Epithelial cell of esophagus (primary cell): Measurements from ENCODE around the gene IGFBP3.
A peak's percentile ranks its signal among the peaks of the same experiment; 100 is the strongest.

Experiments used
- DNase-seq: peaks from one replicate; pipeline ENCODE4 v3.0.0; 2010; ENCODE audit warnings: low read depth
- H3K4me3 ChIP-seq: 2 replicates; pipeline ENCODE4 v1.5.1; 2011; ENCODE audit warnings: mild to moderate bottlenecking, low read length, control low read depth
- TF ChIP-seq, protein P1 (sequence below): IDR thresholded peaks from 2 replicates; pipeline ENCODE4 v1.5.1; 2011; ENCODE audit warnings: low read depth, mild to moderate bottlenecking, low read length, control low read depth, inconsistent platforms; ENCODE audit not compliant: insufficient read depth; ENCODE audit errors: missing control alignments

IGFBP3 gene

DNA sequence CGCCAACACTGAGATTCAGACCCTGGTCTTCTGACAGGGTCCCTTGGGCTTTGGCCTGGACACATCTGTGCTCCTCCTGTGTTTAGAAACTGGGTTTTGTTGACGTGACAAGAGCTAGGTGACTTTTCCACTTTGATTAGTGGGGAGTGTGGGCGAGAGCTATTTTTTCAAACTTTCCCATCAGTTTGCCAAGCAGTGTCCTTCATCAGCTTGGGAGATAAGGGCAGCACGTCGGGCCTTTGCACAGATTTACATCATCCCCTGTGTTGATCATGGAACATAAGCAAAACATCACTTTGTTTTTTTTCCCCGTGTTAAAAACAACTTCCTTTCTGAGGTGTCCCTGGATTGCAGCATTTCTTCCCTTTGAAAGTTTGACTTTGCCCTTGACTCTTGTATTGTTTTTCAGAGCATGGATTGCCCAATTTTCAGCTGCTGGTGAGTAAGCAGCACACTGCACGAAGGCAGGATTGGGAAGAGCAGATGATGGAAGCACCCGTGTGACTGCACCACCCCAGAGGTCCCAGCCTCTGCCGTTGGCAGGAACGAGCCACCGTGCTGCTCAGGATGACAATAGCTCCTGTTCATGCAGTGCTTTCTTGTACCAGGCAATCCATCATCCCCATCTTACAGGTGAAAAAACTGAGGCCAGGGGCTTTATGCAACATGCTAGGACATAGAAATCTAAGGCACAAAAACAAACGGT is 39.2 kb downstream of the IGFBP3 start:
- H3K4me3 ChIP-seq, result no peak overlapping the region
- peak; percentile 83 for DNase-seq
- TF ChIP-seq, protein P1, sequence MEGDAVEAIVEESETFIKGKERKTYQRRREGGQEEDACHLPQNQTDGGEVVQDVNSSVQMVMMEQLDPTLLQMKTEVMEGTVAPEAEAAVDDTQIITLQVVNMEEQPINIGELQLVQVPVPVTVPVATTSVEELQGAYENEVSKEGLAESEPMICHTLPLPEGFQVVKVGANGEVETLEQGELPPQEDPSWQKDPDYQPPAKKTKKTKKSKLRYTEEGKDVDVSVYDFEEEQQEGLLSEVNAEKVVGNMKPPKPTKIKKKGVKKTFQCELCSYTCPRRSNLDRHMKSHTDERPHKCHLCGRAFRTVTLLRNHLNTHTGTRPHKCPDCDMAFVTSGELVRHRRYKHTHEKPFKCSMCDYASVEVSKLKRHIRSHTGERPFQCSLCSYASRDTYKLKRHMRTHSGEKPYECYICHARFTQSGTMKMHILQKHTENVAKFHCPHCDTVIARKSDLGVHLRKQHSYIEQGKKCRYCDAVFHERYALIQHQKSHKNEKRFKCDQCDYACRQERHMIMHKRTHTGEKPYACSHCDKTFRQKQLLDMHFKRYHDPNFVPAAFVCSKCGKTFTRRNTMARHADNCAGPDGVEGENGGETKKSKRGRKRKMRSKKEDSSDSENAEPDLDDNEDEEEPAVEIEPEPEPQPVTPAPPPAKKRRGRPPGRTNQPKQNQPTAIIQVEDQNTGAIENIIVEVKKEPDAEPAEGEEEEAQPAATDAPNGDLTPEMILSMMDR, result no peak

DNA sequence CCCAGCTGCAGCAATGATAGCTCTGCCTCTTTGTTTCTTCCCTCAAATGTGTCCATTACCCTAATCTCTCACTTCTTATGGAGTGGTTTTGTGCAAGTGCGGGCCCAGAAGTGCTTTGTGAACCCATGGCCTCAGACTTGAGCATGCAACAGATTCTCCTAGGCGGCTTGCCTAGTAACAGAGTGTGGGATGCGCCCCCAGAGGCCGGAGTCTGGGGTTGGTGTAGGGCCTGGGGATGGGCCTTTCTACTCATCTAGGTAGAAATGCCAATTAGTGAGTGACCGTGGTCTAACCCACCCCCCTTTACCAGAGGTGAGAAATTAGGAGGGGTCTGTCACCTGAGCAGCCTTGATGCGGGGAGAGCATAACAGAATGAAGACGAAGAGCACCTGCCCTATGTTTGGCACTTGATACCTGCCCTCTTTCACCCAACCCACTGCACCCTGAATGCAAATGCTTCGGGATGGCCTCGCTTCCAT is 39.8 kb downstream of the IGFBP3 start:
- no peak for DNase-seq
- H3K4me3 ChIP-seq, result no peak overlapping the region
- TF ChIP-seq, protein P1, result no peak

DNA sequence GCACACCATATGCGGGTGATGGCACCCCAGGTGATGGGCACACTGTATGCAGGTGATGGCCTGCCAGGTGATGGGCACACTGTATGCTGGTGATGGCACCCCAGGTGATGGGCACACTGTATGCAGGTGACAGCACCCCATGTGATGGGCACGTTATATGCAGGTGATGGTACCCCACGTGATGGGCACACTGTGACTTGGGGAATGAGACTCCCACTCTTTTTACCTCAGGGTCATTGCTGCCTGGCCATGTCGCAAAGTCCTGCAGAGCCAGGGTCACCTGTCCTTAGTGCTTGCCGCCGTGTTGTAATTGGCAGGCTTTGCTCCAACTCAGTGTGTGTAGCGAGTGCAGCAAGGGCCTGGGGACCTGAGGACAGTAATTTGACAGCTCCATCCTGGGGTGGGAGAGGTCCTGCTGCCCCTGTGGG is 40.6 kb downstream of the IGFBP3 start:
- DNase-seq, result no peak
- H3K4me3 ChIP-seq, result no peak overlapping the region
- TF ChIP-seq, protein P1, result no peak

DNA sequence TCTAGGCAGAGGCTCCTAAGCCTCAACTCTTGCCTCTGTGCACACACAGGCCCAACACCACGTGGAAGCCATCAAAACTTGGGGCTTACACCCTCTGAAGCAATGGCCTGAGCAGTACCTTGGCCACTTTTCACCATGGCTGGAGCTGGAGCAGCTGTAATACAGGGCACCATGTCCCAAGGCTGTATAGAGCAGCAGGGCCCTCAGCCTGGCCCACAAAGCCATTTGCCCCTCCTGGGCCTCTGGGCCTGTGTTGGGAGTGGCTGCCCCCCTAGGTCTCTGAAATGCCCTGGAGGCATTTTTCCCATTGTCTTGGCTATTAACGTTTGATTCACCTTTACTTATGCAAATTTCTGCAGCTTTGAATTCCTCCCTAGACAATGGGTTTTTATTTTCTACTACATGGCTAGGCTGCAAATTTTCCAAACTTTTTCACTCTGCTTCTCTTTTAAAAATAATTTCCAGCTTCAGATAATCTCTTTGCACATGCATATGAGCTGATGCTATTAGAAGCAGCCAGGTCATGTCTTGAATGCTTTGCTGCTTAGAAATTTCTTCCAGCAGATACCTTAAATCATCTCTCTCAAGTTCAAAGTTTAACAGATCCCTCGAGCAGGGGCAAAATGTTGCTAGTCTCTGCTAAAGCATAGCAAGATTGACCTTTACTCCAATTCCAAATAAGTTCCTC is 42.5 kb downstream of the IGFBP3 start:
- no peak overlapping the region for H3K4me3 ChIP-seq
- TF ChIP-seq, protein P1, result no peak
- DNase-seq, result no peak

DNA sequence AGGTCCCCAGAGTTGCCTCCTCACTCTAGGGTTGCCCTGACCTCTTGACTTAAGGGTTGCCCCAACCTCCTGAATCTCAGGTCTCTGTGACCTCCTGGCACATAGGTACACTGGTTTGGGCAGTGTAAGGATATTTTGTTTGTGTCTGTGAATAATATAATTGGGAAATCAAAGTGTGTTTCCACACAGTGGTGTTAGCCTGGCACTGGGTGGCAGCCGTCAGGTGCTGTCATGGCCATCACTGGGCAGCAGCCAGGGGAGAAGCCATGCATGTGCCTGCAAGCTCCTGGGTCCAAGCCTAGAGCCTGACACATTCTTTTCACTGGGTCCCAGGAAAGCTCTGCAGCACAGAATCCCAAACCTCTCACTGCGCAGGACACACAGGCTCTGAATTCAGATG is 44.6 kb downstream of the IGFBP3 start:
- H3K4me3 ChIP-seq, result no peak overlapping the region
- TF ChIP-seq, protein P1, result no peak
- DNase-seq, result no peak

DNA sequence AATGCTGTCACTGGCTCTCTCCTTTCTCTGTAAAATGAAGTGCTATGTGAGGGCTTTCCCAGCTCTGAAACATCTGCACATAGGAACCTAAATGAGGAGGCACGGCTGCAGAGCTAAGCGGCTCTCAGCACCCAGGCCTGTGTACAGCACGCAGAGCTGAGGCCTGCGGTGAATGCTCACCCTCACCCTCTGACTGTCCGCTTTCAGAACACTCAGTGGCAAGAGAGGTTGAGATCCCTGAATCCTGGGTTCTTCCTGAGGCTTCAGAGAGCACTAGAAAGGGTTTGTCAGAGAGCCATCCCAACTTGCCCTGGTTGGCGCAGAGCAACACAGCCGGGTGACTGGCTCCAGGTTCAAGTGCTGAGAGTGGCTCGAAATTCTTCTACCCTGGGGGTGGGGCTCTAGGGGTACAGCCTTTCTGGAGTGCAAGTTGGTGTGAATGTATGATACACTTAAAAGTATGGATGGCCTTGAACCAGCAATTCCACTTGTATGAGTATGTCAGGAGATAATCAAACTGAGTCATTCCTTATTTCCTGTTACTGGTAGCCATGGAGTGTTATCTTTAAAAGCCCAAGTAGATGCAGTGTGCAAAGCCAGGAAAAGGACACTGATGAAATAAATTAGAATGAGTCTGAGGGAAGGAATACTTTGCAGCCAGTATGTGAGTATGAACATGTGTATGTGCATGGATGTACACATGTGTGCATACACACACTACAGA is 46.5 kb downstream of the IGFBP3 start:
- peak; percentile 70 for DNase-seq

More for the DNA sequence above, 46.5 kb downstream of the IGFBP3 start:
- TF ChIP-seq, protein P1, result no peak
- H3K4me3 ChIP-seq, result no peak overlapping the region
